GM13976 (cell line): ENCODE data around the gene FKBP8.

ENCODE experiments used
- DNase-seq: peaks from one replicate; pipeline ENCODE4 v3.0.0; 2012; ENCODE audit warnings: low spot score
- in situ Hi-C: fragments of 300-500 bp; cut with MboI; formaldehyde crosslinking; loops from one replicate; pipeline ENCODE4 v1.12.0; 2022; ENCODE audit warnings: low sequenced_read_pairs, mixed read lengths, inconsistent platforms; ENCODE audit not compliant: unreplicated experiment
- TF ChIP-seq, protein P1 (sequence below): IDR thresholded peaks from 2 replicates; pipeline ENCODE4 v1.5.1; 2012; ENCODE audit warnings: borderline replicate concordance, mild to moderate bottlenecking; ENCODE audit not compliant: insufficient read depth; ENCODE audit errors: extremely low read depth, missing control alignments, control extremely low read depth

FKBP8 gene

GRCh38 chr19:18506101-18506930 lies 37.1 kb downstream of the FKBP8 start:
- no peak for DNase-seq
- TF ChIP-seq, protein P1, sequence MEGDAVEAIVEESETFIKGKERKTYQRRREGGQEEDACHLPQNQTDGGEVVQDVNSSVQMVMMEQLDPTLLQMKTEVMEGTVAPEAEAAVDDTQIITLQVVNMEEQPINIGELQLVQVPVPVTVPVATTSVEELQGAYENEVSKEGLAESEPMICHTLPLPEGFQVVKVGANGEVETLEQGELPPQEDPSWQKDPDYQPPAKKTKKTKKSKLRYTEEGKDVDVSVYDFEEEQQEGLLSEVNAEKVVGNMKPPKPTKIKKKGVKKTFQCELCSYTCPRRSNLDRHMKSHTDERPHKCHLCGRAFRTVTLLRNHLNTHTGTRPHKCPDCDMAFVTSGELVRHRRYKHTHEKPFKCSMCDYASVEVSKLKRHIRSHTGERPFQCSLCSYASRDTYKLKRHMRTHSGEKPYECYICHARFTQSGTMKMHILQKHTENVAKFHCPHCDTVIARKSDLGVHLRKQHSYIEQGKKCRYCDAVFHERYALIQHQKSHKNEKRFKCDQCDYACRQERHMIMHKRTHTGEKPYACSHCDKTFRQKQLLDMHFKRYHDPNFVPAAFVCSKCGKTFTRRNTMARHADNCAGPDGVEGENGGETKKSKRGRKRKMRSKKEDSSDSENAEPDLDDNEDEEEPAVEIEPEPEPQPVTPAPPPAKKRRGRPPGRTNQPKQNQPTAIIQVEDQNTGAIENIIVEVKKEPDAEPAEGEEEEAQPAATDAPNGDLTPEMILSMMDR: no peak
- in situ Hi-C loops: no loop called here

DNA sequence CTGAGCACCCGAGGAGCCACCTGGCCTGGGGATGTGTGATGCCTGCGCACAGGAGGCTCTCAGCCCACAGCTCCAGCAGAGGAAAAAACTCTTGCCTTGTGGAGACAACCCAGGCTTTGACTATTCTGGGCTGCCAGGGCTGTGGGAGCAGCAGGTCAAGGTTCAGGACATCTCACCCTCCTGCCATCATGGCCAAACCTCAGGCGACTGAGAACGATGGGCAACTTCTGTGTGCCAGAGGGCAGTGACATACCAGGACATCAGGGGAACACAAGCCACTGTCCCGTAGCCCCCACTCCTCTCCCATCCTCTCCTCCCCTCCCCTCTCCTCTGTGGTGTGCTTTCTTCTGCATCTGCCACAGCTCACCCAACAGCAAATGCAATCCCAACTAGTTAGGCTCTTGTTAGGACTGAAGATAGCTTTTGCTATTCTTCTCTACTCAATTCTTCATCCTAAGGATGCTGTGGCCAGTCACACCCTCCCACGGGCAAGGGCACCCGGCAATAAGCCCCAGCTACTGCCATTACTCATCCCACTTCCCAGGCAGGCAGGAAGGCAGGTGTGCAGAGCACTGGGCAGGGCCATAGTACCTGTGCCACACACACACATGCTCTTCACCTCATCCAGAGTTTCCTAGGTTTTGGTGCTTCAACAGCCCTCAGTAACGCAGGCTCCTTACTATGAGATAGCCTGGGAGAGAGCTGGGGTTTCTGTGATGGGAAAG lies 38.3 kb downstream of the FKBP8 start:
- in situ Hi-C loops: no loop called here
- no peak for DNase-seq
- TF ChIP-seq, protein P1: no peak

- in situ Hi-C loops: no loop called here
- TF ChIP-seq, protein P1: no peak
- no peak for DNase-seq
Observed at GRCh38 chr19:18503971-18504885, 39.1 kb downstream of the FKBP8 start.

GRCh38 chr19:18503337-18503970 lies 39.9 kb downstream of the FKBP8 start:
- TF ChIP-seq, protein P1: no peak
- in situ Hi-C loops: no loop called here

DNA sequence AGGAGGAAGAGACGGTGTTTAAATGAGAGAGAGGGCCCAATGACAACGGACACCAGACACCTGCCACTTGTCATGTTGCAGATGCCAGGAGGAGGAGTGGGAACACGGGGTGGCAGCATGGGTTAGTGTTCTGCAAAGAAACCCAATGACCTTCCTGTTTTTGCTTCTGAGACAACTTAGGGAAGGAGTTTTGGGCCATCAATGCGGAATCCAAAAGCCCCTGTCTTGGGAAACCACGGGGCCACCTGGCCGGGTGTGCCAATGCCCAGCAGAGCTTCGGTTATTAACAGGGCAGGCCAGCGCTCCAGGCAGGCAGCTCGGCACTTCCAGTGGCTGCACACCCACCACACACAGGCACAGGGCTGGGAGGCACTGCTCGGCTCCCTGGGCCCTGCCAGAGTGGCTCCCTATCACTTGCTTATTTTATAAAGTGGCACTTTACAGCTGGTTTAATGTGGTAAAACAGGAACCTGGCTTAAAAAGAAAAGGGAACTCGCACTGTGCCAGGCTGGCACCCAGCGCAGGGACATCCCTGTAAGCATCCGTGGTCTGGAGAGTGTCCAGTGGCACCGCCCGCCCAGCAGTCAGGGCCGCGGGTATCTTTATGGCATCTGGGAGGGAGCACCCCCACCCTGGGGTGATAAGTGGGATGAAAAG lies 40.6 kb downstream of the FKBP8 start:
- TF ChIP-seq, protein P1: no peak
- in situ Hi-C loops: no loop called here
- no peak for DNase-seq

More at GRCh38 chr19:18503337-18503970, 39.9 kb downstream of the FKBP8 start:
- no peak for DNase-seq
